ENCODE results near the gene CORIN. TPM values are rescaled to one million over a fixed set of nuclear protein-coding genes. Genes with fewer than 3 reads are reported as not detected.

CORIN gene
- total and polyA plus RNA-seq, 2 of the 4 experiments (the other 2 are of a cell fraction) = 20.3 to 24.7 TPM

DNA sequence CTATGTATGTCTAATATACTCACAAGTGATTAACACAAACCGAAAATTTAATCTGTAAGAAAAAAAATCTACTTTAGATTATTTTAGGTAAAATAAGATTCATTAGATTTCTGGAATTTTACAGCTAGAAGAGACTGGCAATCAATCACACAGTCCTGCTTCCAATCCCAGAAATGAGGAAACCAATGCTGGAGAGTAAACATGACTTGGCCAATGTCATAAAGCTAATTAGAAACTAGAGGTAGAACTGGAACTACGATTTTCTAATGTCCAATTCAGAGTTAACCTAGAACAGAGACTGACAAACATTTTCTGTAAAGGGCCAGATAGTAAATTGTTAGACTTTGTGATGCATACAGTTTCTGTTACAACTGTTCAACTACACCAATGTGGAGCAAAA is 123.6 kb downstream of the CORIN start:
- no TSS peak for BruUV-seq (replicated peaks)
- intact Hi-C loops (cut with micrococcal nuclease) (no loop called here), dilution Hi-C loops (cut with HindIII; ENCODE audit: low sequenced_read_pairs, unreplicated experiment) (no loop called here), in situ Hi-C loops (cut with MboI; ENCODE audit: low sequenced_read_pairs) (no loop called here)
- ATAC-seq (ENCODE audit: low read depth) (no peak), DNase-seq (no peak)
- Histone ChIP-seq H3K36me3 (ENCODE audit: control insufficient read depth, insufficient read depth, low read length) (no peaks in the 10 kb centered on the region), H4K20me1 (ENCODE audit: insufficient read depth, low read length) (no peaks in the 10 kb centered on the region), H3K23ac (ENCODE audit: low read depth, low read length) (no peak overlapping the region), H2AK9ac (replicated peaks; ENCODE audit: low read depth, low read length, poor library complexity) (no peak overlapping the region), H2BK15ac (ENCODE audit: low read depth, low read length) (no peak overlapping the region), H3K9ac (ENCODE audit: low read depth, low read length) (no peak overlapping the region), H3K4me3 (ENCODE audit: insufficient read depth, low read depth, low read length) (no peak overlapping the region), H3K4me1 (ENCODE audit: control insufficient read depth, insufficient read depth, low read length) (no peaks in the 10 kb centered on the region), H4K5ac (ENCODE audit: low read depth, low read length) (no peak overlapping the region), H3K56ac (ENCODE audit: extremely low read depth, insufficient read depth, low read length) (no peak overlapping the region), H2AK5ac (ENCODE audit: low read depth, low read length) (no peak overlapping the region), H2BK20ac (ENCODE audit: low read depth, low read length) (no peak overlapping the region), H3K4ac (ENCODE audit: low read depth, low read length) (no peak overlapping the region), H2BK120ac (ENCODE audit: low read depth, low read length) (no peak overlapping the region), H2BK5ac (ENCODE audit: low read depth, low read length, poor library complexity, severe bottlenecking) (no peak overlapping the region), H3K14ac (replicated peaks; ENCODE audit: low read depth, low read length) (no peak overlapping the region), H2AFZ (replicated peaks; ENCODE audit: low read length, poor library complexity) (no peak overlapping the region), H4K91ac (ENCODE audit: insufficient read depth, low read depth, low read length) (no peak overlapping the region), H3K79me1 (ENCODE audit: low read depth in 1 of 2, low read length in 2 of 2) (no peaks in the 10 kb centered on the region), H3K4me2 (ENCODE audit: low read depth, low read length) (no peak overlapping the region), H3K9me3 (ENCODE audit: control insufficient read depth, insufficient read depth, low read length) (no peaks in the 10 kb centered on the region), H3K27me3 (ENCODE audit: control insufficient read depth, insufficient read depth, low read length) (peaks cover 10% of the 10 kb centered on the region), H3K27ac (ENCODE audit: insufficient read depth, low read length) (no peak overlapping the region), H3K18ac (ENCODE audit: low read depth, low read length) (no peak overlapping the region), H3K9me1 (ENCODE audit: insufficient read depth, low read length) (no peaks in the 10 kb centered on the region; the same call in 1 of the 2 replicates), H4K8ac (ENCODE audit: low read depth in 2 of 2, low read length in 2 of 2) (no peak overlapping the region)
- TF ChIP-seq FOS (IDR thresholded peaks at IDR 0.05; ENCODE audit: low read depth, low read length) = no peak
- TF ChIP-seq MAZ (IDR thresholded peaks at IDR 0.05; ENCODE audit: borderline replicate concordance, low read depth, low read length) = no peak
- TF ChIP-seq CHD1 (IDR thresholded peaks at IDR 0.05; ENCODE audit: low read depth, low read length) = no peak
- no peak for TF ChIP-seq SMC3 (IDR thresholded peaks at IDR 0.05; ENCODE audit: low read depth, low read length)
- no peak for TF ChIP-seq RCOR1 (IDR thresholded peaks at IDR 0.05; ENCODE audit: insufficient replicate concordance, low read length)
- TF ChIP-seq MXI1 (IDR thresholded peaks at IDR 0.05; ENCODE audit: borderline replicate concordance, low read depth, low read length) = no peak
- no peak for TF ChIP-seq RFX5 (IDR thresholded peaks at IDR 0.05; ENCODE audit: low read depth, low read length)
- TF ChIP-seq, protein P1, sequence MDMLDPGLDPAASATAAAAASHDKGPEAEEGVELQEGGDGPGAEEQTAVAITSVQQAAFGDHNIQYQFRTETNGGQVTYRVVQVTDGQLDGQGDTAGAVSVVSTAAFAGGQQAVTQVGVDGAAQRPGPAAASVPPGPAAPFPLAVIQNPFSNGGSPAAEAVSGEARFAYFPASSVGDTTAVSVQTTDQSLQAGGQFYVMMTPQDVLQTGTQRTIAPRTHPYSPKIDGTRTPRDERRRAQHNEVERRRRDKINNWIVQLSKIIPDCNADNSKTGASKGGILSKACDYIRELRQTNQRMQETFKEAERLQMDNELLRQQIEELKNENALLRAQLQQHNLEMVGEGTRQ (IDR thresholded peaks at IDR 0.05; ENCODE audit: low read depth, low read length) = no peak
- TF ChIP-seq RAD21 (IDR thresholded peaks at IDR 0.05; ENCODE audit: low read length) = no peak
- TF ChIP-seq, protein P2, sequence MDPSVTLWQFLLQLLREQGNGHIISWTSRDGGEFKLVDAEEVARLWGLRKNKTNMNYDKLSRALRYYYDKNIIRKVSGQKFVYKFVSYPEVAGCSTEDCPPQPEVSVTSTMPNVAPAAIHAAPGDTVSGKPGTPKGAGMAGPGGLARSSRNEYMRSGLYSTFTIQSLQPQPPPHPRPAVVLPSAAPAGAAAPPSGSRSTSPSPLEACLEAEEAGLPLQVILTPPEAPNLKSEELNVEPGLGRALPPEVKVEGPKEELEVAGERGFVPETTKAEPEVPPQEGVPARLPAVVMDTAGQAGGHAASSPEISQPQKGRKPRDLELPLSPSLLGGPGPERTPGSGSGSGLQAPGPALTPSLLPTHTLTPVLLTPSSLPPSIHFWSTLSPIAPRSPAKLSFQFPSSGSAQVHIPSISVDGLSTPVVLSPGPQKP (IDR thresholded peaks at IDR 0.05; ENCODE audit: borderline replicate concordance, low read depth, low read length) = no peak
- TF ChIP-seq CEBPB (IDR thresholded peaks at IDR 0.05; ENCODE audit: low read depth, low read length) = no peak
- TF ChIP-seq POLR2A (IDR thresholded peaks at IDR 0.05; ENCODE audit: low read depth, low read length) = no peak
- TF ChIP-seq MAFK (IDR thresholded peaks at IDR 0.05; ENCODE audit: low read depth, low read length) = no peak
- TF ChIP-seq, protein P3, sequence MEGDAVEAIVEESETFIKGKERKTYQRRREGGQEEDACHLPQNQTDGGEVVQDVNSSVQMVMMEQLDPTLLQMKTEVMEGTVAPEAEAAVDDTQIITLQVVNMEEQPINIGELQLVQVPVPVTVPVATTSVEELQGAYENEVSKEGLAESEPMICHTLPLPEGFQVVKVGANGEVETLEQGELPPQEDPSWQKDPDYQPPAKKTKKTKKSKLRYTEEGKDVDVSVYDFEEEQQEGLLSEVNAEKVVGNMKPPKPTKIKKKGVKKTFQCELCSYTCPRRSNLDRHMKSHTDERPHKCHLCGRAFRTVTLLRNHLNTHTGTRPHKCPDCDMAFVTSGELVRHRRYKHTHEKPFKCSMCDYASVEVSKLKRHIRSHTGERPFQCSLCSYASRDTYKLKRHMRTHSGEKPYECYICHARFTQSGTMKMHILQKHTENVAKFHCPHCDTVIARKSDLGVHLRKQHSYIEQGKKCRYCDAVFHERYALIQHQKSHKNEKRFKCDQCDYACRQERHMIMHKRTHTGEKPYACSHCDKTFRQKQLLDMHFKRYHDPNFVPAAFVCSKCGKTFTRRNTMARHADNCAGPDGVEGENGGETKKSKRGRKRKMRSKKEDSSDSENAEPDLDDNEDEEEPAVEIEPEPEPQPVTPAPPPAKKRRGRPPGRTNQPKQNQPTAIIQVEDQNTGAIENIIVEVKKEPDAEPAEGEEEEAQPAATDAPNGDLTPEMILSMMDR (conservative IDR thresholded peaks at IDR 0.05; ENCODE audit: low read depth, low read length) = no peak
- TF ChIP-seq BHLHE40 (IDR thresholded peaks at IDR 0.05; ENCODE audit: low read depth, low read length) = no peak
- TF ChIP-seq NFE2L2 (IDR thresholded peaks at IDR 0.05; ENCODE audit: low read depth, low read length) = no peak
- POLR2A ChIA-PET (ENCODE audit: unreplicated experiment) = no interaction called here
- CTCF ChIA-PET = interaction anchor here (1.2 to 1.6 kb wide), 2 partner anchors 9 to 122 kb away, joined by 4 to 7 read pairs; no protein-coding TSS in a partner anchor
- WGBS, 2 experiments (ENCODE audit: extremely low coverage in 2 of 2, insufficient read length in 1 of 2) = no CpG with 5 or more reads among the region's 2 CpGs
